OCI-M1 (cell line): ENCODE data around the gene TTLL5.
A peak's percentile ranks its signal among the peaks of the same experiment; 100 is the strongest.

Experiments
- DNase-seq: peaks from one replicate; lab custom pipeline; 2025; lab: John Stamatoyannopoulos, UW

Gene TTLL5

DNA sequence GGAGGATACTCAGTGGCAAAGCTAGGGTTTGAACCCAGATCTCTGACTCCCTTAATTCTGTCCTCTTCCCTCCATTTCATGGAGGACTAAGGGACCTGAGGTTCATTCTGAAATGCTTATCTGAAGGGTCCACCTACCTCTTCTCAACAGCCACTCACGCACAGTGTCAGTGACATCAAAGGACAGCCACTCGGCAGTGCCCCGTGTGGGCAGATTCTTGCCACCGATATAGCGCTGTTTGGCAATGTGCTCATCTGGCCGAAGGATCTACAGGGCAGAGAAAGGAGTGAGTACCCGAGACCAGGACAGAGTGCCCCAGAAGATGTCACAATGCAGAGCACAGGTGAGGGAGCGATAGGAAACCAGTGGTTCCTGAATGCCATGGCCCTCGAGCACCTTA, 309.9 kb downstream of the TTLL5 start:
- DNase-seq, result no peak

DNA sequence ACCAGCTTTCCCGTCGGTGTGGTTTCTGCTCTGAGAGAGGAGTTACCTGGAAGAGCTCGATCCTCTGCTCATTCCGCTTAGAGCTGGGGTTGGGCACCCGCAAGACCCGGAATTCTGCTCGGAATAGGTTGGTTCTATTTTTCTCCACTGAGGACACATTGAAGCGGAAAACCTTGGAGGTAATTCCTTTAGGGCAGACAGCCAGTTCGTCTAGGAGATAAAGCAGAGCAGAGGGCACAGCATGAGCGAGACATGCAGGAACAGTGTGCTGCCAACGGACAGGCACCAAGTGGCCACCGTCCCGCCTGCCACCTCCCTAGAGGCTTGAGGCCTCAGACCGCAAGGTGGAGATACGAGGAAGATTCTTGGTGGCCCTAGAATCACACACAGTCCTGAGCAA, 310.5 kb downstream of the TTLL5 start:
- DNase-seq, result no peak

DNA sequence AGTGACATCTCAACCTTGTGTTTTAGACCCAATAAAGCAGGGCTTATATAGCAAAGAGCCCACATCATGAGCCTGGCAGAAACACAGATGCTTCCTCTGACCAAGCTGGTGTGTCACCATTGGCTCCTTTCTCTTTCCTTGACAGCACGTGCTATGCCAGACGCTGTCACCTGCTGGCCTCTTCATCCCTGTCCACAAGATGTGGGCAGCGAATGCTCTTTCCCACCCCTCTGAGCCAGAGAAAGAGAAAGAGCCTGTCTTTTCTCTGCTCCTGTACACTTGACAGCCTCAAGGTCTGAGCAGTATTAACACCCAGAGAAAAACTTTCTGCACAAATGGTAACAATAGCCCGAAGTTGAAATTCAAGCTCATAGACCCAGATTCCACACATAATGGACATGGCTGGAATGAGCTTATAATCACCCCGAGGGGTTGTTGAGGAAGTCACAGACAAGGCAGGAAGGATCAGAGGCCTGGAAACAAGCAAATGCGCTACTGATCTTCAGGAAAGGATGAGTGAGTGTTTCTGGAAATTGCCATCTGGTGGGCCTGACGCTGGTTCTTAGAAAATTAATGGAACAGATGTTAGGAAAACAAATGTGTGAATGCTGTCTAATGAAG, 311.9 kb downstream of the TTLL5 start:
- no peak for DNase-seq

DNA sequence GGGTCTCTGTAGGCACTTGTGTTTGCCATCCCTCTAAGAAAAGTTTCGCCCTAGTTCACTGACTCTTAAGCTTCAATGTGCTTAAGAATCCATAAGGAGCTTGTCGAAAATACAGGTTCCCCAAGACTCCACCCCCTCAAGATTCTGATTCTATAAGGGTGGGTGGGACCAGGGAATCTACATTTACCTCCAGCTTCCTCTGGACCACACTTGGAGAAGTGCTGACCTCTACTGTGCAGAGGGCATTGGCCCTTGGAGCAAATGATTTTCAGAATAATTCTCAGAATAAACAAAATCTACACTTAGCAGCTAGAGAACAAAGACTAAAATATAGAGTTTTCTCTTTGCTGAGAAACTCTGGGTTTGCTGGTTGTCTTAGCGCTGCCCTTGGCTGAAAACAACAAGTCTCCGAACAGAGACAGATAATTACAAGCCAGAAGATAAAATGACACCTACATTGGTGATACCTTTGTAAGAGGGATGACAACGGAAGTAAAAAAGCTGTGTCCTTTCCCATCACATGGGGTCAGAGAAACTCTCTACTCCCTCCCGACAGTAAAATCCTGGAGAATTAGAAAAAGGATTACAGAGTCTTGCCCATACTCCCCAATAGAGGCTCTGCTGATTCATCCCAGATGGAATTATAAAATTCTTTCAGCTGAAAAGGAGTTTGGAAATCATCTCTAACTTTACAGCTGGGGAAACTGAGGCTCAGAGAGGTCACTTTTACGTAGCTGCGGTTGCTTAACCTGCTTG, 316.0 kb downstream of the TTLL5 start:
- peak; percentile 2 for DNase-seq

DNA sequence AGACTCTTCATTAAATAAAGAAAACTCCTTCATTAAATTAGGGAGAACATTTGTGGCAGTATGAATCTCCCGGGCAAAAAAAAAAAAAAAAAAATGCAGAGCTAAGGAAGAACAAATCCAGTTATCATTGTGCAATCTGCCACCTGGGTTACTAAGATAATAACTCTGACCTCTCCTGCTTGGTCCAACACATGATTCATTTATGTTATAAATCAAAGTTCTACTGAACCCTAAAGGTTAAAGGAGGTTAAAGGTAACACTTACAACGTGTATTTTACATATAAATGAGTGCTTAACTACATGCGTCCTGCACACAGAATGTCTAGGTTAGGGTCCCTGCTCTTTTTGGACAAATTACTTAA, 316.5 kb downstream of the TTLL5 start:
- DNase-seq, result no peak

DNA sequence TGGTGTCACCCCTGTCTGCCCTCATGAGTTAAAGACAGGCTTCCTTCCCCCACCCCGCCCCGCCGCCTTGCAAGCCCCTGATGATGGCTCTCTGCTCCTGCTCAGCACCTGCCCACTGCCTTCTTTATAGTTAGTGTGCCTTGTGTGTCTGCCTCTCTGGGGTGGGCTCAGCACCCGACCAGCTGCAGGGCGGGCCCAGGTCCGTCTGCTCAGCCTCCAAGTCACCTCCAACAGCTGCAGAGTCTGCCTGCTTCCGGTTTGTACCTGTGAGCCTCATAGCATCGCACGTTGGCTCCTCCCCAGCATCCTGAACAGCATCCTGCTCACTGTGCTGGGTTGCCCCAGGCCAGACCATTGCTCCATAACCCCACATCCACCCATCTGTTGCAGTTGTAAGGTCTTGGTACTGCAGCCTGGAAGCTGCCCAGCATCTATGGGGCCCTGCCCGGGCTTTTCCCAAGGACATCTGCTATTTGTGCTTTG, 317.2 kb downstream of the TTLL5 start:
- no peak for DNase-seq

DNA sequence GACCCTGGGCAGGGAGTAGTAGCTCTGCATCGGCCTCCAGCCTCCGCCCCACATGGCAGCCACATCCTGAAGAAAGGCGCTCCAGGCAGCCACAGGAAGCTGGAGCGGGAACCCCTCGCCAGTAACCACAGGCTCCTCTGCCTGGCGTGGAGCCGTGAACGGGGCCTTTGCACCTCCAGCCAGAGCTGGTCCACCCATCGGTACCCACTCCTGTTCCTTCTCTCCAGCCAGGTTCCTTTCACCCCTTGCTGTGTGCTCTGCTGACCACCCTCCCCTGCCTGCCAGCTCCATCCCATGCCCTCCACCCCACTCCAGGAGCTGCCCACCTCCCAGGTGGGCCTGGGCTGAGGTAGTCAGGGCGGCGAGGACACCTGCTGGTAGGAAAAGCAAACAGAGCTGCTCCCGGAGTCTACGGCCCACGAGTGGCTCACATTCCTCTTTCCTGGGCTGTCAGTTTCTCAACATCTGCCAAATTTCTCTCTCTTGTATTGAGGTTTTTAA, 318.1 kb downstream of the TTLL5 start:
- DNase-seq, result peak; percentile 3

DNA sequence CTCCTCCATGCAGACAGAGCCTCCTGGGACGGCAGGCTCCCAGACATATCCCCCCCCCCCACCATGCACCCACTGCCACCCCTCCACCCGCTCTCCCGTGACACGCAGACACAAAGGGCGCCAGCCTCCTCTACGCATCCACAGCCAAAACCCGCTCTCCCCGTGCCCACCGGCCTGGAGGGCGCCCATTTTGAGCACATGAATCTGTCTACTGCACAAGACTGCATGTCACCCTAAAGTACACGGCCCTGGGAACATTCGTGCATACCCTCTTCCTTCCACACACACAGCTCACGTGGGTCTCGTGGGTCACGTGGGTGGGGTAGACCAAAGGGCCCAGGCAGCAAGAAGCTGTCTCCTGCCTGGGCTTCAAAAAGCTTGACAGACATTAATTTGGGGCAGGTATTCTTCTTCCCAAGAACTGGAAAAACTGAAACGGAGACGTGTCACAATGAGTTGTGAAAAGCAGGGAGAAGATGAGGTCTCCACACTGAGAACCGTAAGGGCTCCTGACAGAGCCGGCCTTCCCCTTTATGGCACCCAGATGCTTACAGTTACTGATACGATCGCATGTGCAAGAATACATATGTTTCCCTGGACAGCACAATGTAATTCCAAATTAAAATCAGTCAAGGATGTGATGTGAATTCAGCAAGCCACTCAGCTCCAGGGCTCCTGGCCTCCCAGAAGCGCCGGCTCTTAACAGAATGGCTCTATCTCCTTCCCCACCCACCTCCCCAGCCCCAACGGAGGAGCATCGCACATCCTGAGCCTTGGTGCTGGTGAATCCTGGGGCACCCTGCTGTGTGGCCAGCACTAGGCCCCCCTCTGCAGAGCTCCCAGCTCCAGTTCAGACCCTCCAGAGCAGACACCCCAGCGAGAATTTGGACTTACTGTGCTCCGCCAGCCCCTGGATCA, 318.9 kb downstream of the TTLL5 start:
- no peak for DNase-seq

DNA sequence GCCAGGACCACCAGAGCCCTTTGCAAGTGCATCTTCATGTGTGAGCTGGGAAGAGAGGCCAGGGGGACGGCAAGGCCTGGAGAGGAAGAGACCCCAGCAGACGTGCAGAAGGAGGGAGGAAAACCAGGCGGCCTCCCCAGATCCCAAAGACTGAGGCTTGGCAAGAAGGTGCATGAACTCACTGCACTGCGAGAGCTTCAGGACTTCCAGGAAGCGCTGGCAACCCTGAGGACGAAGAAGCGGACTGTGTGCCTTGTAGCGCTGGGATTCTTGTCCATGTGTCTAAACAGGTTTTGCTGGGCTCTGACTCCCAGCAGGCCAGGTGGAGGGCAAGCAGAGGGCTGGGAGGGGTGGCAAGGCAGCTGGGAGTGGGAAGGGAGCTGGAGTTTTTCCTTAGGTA, 319.8 kb downstream of the TTLL5 start:
- no peak for DNase-seq

DNA sequence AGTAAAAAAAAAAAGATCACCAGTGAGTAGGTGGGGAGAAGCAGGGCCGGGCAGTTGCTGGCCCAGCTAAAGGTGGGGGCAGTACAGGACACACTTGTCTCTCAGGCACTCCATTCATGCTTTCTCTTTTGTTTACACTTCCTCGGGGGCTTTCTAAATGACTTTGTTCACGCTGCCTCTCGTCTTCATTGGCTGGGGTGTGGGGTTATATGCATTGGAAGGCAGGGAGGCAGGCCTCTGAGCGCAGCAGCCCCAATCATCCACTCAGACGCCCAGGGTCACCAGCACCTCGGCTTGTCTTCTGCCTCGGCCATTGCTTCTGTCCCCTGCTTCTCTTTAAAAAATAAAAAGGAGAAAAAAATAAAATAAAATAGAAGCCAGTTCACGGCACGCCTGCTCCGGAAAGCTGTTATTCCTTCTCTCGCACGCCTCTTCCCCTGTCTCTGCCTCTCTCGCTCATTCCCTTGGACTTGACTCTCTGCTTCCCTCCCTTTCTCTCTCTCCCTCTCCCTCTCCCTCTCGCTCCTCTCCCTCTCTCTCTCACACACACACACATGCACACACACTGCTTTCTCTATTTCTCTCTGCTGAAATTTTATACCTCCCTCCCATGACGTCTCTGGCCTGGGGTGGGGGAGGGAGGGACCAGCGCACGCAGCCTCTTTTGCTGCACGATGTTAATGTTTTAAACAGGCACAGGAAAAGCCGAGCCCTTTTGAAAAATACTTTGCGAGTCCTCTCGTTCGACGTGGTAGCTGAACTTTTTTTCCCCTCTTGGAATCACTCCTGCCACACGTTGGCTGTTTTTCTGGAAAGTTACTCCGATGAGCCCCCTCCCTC, 320.6 kb downstream of the TTLL5 start, which contains the start of gene TGFB3:
TGFB3 (minus strand) TSS at position 570 of the 840 bp plus-strand sequence. CDS start 1,102 bp downstream, outside the sequence.
- DNase-seq, result peak; percentile 76

DNA sequence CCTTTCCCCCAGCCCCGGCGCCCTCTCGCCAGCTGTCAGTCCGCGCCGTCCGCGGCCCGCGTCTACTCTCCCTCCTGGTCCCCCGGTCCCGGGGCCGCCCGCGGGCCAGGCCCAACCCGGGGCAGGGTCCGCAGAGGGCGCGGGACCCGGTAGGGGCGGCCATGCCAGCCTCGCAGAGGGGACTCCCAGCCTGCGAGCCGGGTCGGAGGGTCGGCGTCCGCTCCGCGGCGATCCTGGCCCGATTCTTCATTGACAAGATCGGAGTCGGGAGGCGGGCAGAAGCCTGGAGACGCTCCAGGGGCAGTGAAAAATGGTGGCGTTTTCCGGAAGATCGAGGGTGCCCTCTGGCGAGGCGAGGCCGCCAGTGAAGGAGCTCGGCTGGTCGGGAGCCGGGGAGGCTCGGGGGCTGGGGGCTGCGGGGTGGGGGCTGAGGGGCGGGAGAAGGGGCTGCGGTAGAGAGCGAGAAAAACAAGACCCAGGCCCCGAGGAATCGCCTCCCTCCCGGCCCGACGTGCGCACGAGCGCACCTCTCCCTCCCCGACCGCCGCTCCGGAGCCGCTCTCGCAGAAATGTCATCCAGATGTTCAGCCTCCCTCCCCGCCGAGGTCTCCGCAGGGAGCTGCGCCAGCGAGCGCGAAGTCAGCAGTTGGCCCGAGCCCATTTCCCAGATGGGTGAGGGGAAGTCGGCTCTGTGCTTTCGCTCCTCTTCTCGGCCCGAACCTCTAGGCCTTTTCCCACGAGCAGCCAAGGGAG, 321.4 kb downstream of the TTLL5 start:
- DNase-seq, result peak; percentile 78

DNA sequence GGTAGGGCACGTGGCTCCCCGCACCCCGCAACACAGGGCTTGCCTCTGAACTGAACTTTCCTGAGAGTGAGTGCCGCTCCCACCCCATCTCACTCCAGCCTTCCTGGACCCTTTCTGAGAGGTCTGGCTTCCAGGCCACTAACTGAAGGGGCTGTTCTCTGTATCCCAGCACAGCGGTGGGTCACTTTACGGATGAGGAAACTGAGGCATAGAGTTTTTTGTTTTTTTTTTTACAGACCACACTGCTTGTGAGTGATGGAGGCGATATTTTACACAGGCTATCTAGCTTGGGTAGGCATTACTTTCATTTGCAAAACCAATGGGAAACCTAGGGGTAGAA, 321.9 kb downstream of the TTLL5 start:
- no peak for DNase-seq

DNA sequence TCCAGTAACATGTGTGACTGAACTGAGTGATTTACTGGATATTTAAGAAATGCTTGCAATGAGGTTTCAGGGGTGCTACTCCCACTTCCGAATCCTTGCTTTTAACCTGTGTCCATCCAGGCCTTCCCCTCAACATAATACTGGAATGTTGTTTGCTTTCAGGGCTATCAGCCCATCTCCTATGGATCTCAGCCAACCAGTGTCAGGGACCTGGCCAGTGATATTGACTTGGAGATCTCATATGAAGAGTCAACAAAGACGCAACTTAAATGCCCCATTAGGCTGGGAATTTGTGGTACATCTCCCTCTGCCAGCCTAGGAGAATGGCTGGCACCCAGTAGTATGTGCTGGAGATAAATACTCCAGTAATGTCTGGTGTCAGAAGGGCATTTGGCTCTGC, 323.6 kb downstream of the TTLL5 start:
- no peak for DNase-seq

DNA sequence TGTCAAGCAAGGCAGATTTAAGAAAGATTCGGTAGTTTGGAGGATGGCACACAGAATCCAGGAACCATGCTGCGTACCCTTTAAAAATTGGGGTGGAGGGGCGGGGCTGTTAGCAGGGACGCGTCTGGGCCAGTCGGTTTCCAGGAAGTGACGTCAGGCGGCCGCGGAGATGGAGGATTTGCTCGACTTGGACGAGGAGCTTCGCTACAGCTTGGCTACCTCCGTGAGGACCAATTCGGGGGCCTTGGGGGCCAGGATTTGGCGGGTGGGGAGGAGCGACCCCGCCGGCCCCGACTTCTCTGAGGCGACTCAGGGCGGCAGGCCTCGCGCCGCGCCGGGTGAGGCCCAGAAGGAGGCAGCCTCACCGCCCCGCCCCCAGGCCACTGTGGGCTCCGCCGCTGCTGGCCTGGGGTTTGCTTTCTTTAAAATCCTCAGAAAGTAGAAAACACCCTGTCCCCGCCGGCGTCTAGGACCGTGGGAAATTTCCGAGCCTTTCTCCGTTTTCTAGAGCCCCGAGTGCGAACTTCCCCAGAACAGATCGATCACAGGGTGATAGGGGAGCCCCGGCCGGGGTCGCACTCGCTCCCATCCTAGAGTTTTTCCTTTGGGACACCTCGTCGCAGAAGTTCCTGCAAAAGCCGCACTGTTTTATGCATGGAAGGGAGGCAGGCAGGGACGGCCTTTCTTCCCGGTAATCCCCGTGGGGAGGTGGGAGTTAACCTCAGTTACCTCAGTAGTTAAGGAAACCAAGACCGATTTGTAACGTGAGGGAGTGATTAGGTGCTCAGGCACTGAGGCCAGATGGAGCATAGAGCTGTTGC, 324.8 kb downstream of the TTLL5 start, which contains the start of gene IFT43:
IFT43 (plus strand) TSS at position 146 of the 821 bp plus-strand sequence; CDS start at position 170, 24 bp downstream.
- DNase-seq, result peak; percentile 69

DNA sequence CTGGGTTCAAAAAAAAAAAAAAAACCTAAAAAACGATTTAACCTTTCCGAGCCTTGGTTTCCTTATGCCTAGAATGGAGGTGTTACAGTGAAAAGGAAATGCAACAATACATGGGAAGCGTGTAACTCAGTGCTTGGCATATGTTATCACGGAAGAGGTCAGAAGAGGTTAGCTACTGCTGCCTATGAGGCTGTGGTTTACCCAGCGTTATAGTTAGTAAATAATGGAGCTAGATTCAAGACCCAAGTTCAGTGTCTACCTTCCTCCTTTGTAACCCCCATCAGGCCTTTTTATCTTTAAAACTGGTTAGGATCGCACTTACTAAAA, 325.4 kb downstream of the TTLL5 start:
- DNase-seq, result no peak

DNA sequence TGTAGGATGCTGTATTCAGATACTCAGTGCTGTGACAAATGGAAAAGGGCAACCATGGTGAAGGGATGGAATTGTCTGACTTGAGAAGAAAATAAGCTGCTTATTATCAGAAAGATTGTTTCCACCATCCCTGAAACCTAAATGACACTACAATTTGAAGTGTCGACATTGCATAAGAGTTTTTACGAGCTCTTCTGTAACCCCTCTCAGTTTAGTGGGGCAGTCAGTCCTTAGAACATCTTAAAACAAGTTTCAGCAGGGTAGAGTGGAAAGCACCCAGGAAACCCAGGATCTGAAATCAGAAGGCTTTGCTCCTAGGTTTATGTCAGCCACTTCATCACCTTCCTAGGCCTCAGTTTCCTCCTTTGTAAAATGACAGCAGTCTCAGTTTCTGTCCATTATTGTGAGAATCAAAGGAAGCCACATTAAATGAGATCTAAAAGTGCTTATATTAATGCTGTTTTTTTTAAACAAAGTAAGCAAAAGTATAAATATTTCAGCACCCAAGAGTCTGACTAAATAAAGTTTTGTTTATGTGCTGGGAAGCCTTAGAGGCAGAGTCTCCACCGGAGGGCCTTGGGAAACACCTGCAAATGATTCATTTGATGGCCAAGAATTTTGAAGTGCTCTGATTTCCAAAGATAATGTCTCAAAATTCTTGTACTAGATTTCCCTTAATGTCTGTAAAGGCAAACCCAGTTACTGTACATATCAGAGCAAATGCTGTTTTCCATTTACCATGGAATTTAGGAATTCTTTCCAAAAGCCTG, 326.3 kb downstream of the TTLL5 start:
- no peak for DNase-seq

DNA sequence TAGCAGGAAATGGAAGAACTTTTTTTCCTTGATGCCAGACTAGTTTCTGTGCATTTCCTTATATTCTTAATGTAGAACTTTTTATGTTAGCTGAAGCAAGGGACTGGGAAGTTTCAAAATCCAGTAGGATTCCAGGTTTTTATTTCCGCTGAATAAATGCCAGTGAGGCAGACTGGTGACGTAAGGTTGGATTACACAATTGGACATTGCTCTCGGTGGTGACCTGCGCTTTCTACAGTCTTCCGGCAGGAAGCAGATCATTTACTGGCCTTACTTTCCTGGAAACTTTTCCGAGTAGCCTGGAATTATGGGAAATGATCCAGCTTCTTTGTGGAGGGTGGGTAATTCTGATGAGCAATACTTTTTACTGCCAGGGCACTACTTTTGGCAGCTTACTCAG, 328.1 kb downstream of the TTLL5 start:
- no peak for DNase-seq

DNA sequence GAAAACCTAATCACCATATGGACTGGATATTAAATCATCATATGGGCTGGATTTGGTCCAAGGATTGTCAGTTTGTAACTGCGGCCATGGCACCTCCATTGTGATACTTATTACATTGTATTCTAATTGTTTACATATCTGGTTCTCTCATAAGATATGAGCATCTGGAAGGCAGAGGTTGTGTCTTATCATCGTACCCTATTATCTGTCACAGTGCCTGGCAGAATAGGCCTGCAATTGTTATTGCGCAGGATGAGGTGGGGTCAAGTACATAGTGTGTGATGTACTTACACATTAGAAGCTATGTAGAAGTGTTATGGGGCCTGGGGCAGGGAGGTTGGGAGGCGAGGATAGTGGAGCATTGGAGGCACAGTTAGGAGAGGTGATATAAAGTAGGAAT, 329.3 kb downstream of the TTLL5 start:
- no peak for DNase-seq

DNA sequence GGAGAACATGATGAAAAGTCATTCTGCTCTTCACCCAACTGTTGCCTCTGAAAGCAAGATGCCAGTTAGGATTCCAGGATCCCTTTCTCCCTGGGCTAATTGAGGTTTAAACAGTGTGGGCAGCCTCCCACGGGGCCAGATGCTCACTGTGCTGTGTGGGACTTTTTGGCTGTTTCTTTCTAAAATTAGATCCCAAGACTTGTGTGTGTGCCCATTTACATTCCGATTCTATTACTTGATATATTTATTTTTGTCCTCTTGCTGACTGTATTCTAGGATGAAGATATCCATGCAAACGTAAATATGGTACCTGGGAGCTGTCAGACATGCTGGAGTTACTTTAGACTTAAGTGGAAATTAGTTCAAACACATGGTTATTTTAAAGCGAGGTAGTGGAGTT, 330.7 kb downstream of the TTLL5 start:
- no peak for DNase-seq
